Measurements from ENCODE around the gene SEMA6A.

- TF ChIP-seq CTCF (conservative IDR thresholded peaks at IDR 0.05; ENCODE audit: low read length) (no peak), EZH2phosphoT487 (IDR thresholded peaks at IDR 0.05; ENCODE audit: borderline replicate concordance, low read depth, low read length) (no peak)
Measured at GRCh38 chr5:116504593-116505166, 69.9 kb downstream of the SEMA6A start.
